ENCODE results near the gene METTL15.
"Not testable (repeated sequence)": the region's sequence is repeated elsewhere in the genome, so short reads cannot be mapped to it uniquely, and the experiment has no call there.

Gene METTL15

DNA sequence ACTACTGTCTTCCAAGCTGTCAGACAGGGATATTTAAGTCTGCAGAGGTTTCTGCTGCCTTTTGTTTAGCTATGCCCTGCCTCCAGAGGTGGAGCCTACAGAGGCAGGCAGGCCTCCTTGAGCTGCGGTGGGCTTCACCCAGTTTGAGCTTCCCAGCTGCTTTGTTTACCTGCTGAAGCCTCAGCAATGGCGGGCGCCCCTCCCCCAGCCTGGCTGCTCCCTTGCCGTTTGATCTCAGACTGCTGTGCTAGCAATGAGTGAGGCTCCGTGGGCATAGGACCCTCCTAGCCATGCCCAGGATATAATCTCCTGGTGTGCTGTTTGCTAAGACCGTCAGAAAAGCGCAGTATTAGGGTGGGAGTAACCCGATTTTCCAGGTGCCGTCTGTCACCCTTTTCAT is 113.9 kb downstream of the METTL15 start:
- DNase-seq: not testable (repeated sequence)

DNA sequence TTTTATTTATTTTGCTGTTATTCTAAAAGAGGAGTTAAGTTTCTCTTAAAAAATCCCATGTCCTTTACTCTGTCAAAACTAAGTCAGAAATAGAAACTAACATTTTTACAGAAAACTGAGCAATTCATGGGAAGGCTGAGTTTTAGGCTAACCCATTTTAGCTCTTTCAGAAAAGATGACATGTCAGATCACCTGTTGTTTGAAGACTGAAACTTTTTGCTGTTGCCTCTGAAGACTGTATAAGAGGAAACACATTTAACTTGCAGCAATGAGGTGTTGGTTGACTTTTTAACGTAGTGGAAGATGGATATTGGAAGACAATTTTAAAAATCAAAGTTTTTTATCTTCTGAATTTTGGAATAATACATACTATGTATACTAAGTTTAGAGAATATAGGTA is 115.4 kb downstream of the METTL15 start:
- DNase-seq: no peak

- no peak for DNase-seq
Observed at GRCh38 chr11:28223994-28224393, 115.8 kb downstream of the METTL15 start.

- no peak for DNase-seq
Observed at GRCh38 chr11:28227460-28227859, 119.3 kb downstream of the METTL15 start.

GRCh38 chr11:28228196-28228895 is 120.2 kb downstream of the METTL15 start:
- no peak for DNase-seq

DNA sequence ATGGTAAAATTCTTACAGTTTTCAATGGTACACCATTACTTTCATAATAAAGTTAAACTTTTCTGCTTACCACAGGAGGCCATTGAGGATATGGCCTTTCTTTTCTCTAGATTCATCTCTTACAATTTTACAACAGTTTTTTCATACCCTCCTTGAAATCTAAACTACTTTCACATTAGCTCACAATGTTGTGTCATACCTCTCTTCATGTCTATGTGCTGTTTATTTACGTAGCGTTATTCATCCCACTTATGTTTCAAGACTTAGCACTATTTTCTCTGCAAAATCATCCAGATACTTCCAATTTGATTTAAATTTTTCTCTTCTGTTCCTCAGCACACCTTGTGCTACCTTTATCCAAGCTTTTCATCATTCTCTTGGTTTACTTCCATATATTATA is 123.3 kb downstream of the METTL15 start:
- no peak for DNase-seq

DNA sequence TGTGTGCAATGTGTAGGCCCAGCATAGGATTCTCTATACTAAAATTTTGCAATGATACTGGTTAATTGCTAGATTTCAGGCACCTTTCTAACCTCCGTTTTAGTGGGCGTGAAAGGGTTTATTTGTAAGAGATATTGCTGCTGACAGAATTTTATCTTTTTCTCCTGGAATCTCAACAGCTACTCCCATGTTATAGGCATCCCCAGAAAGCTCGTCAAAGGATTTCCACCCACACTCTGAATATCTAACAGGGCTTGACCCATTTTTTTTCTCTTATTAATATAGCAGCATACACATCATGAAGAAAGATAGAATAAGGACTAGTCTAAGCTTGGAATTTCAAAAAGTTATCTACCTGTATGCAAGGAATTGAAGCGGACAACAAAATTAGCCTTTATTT is 124.5 kb downstream of the METTL15 start:
- DNase-seq: no peak

DNA sequence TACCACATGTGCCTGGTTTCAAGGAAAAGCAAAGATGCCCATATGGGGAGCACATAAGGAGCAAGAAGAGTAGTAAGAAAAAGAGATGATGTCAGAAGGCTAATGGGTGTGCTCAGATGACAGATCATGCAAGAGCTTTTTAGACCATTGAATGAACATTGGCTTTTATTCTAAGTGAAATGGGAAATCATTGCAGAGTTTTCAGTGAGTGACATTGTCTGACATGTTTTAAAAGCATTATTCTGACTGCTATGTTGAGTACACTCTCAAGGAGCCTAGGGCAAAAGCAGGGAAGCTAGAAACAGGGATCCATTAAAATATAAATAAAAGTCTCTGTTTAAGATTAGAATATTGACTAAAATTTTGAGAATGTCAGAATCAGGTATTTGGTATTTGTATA is 133.6 kb downstream of the METTL15 start:
- DNase-seq: no peak

DNA sequence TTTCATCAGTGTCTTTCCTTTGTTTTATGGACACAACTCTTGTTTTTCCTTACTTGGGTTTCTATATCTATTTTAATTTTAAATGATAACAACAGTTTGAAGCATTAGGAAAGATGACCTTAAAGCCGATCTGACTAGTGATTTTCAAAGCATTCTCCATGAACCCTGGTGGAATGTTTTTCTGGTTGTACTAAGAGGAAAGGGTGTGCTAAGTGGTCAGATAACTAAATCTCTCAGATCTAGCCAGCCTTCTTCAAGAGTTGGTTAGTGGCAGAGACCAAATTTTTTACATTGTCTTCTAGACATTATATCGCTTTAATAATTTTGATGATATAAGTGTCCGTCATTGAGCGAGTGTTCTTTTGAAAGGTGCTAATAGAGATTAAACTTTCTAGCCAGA is 134.4 kb downstream of the METTL15 start:
- DNase-seq: no peak

DNA sequence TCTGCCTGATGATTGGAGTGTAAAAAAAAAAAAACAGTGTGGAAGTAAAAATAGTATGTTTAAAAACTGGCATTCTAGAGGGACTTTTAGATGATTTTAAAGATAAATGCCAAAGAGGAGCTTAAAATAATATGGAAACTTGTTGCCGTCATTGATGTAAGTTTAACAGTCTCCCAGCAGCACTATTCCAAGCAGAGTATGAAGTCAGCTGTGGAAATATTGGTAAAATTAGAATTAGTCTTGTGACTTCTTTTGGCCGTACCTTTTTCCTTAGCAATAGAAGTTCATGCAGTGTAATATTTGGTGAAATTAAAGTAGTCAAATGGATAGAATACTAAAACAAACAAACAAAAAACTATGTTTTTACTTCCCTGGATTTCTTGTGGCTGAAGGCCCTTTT is 134.9 kb downstream of the METTL15 start:
- DNase-seq: no peak

DNA sequence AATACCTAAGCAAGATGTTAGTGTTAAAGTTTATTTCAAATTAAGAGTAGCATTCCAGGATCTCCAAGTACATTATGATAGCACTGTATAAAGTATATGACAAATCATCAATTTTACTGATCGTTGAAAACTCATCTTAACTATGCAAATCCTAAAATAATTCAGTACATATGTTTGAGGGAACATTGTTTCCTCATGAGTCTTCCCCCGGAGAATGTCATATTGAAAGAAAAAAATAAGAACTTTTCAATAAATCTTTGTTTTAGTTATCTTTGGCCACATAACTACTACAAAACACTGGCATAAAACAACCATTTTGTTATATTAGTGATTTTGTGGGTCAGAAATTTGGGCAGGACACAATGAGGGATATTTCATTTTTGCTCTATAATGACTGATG is 135.4 kb downstream of the METTL15 start:
- DNase-seq: no peak

- no peak for DNase-seq
Observed at GRCh38 chr11:28245131-28245530, 136.9 kb downstream of the METTL15 start.

DNA sequence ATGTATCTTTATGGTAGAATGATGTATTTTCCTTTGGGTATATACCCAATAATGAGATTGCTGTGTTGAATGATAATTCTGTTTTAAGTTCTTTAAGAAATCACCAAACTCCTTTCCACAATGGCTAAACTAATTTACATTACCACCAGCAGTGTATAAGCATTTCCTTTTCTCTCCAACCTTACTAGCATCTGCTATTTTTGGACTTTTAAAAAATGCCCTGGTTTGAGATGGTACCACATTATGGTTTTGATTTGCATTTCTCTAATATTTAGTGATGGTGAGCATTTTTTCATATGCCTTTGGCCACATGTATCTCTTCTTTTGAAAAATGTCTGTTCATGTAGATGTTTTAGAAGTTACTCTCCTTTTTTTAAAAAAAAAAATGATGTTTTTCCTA is 142.0 kb downstream of the METTL15 start:
- no peak for DNase-seq

DNA sequence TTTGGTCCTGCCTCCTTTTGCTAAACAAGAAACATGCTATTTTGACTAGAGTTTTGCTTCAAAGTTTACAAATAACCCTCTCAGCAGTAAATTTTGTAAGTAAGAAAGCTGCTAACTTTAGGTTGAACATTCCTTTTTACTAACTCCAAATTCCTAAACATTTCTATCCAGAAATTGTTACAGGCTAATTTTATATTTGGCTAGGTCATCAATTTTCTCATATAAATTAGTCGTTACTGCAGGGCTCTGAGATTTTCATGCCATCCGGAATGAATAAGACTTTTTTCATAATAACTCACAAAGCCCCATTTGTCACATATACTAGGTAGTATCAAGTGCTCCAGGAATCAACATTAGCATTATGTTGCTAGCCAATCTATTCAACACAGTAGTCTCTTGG is 143.1 kb downstream of the METTL15 start:
- no peak for DNase-seq

DNA sequence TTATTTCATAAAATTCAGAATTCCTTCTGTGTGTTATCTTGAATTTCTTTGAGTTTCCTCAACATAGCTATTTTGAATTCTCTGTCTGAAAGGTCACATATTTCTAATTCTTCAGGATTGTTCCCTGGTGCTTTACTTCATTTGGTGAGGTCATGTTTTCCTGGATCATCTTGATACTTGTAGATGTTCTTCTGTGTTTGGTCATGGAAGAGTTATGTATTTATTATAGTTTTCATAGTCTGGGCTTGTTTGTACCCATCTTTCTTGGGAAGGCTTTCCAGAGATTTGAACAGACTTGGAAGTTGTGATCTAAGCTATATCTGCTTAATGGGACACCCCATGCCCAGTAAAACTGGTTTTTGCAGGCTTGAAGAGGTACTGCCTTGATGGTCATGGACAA is 149.6 kb downstream of the METTL15 start:
- DNase-seq: no peak

DNA sequence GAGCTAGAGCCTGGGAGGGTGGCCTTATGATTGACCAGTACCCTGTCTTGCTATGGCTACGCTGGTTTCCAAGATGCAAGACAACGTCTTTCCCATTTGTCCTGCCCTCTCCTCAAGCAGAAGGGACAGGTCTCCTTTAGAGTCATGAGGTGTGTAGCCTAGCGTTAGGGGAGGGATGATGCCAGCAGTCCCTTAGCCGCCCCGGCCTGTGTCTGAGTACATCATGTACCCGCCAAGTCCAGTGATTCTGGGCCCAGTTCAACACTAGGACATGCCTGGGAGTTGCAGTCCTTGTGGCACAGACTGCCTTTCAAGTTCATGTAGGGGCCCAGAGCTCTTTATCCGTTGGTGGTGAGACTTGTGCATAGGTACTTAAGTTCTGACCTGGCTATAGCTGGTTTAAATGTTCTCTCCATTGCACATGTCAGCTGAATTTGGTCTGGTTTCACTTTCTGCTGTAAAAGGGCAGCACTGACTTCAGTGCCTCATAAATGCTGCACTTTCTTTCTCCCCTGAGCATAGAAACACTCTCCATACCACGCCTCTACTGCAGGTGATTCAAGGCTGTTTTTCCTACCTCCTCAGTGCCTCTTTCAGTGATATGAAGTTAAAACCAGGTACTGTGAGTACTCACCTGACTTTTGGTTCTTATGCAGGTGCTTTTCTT is 151.1 kb downstream of the METTL15 start:
- DNase-seq: no peak

DNA sequence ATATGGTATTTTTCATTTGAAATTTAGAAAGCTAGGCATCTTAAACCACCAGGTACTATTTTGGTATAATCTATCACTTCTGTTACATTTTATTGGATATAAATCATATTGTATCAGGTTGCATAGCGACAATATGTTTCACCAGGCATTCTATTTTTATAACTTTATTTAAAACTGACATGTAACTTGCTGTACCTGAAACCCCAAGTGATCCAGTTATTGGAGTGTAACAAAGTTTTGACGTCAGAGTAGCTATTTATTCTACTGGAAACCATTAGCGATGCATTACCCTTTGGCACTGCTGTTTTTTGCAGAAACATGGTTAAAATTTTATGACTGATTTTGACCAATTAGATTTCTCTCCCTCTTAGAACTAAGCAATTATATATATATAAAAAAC is 160.7 kb downstream of the METTL15 start:
- DNase-seq: no peak

- DNase-seq: no peak
Observed at GRCh38 chr11:28269586-28269985, 161.4 kb downstream of the METTL15 start.

DNA sequence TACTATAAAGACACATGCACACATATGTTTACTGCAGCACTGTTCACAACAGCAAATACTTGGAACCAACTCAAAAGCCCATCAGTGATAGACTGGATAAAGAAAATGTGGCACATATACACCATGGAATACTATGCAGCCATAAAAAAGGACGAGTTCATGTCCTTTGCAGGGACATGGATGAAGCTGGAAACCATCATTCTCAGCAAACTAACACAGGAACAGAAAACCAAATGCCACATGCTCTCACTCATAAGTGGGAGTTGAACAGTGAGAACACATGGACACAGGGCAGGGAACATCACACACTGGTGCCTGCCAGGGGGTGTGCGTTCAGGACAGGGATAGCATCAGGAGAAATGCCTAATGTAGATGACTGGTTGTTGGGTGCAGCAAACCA is 164.1 kb downstream of the METTL15 start:
- DNase-seq: not testable (repeated sequence)

DNA sequence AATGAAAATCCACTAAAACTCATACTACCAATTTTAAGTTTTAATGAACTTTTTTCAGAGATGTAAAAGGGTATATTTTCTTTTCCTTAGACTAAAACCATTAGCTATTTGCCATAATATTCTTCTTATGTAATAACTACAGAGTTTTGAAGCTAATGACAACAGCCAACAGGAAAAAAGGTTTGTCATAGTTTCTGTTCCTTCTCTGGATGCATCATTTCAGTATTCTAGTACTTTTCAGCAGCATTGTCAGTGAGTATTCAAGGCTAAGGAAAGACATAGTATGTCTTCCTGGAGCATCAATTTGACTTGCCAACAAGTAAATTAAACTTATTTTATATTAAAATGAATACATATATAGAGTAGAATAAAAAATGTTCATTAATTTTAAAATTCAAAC is 166.0 kb downstream of the METTL15 start:
- peak in 1 of 2 donors; percentile 1 for DNase-seq

DNA sequence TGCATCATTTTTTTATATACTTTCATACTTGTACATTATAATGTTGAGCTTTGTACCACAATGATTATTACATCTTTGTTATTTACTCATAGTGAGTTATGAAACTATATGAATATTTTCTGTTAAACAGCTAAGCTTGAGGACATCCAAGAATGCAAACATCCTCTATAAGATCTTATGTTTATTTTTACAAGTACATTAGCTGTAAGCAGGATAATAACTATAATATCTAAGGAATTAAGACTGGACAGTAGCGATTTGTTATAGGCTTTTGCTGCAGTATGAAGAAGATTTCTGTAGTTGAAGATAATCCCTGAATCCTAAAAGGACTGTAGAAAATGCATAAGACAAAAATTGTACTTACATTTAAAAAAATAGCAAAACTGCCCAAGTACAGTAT is 176.0 kb downstream of the METTL15 start:
- DNase-seq: no peak

- no peak for DNase-seq
Observed at GRCh38 chr11:28289444-28289843, 181.3 kb downstream of the METTL15 start.

GRCh38 chr11:28290995-28291394 is 182.8 kb downstream of the METTL15 start:
- DNase-seq: not testable (repeated sequence)

DNA sequence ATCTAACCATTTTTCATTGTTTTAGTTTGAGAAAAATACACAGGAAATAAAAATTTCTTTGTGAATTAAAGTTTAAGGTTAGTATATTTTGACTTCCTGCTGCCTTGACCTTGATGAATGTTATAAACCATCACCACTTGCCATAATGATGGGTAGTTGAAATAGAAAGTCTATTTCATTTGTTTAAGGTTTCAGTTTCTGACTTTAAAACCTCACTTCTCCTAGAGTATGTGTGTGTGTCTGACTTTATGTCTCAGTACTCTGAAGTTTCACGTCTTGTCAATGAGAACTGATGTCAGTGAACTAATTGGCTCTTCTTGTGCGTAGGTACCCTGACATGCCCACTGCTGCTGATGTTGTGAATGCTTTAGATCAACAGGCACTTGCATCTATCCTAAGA is 188.2 kb downstream of the METTL15 start:
- no peak for DNase-seq

DNA sequence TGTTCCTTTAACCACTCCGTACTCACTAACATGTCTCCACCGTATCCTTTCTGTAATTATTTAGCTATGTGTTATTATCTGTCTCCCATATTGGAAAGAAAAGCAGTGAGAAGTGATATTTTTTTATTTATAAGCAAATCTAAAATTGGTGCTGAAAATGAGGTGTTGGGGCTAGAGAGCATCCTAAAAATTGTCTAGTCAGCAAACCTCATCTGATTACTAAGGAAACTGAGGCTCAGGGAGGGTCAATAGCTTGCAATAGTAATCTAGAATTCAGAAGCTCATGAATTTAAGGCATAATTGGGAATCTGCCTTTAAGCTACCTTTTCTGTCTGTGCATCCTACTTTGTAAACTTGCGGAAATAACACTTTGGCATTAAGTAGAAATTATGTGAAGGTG is 190.0 kb downstream of the METTL15 start:
- DNase-seq: no peak

All from inflammatory macrophage (primary cell).